Measurements from ENCODE around the gene XCL2.

XCL2 gene

DNA sequence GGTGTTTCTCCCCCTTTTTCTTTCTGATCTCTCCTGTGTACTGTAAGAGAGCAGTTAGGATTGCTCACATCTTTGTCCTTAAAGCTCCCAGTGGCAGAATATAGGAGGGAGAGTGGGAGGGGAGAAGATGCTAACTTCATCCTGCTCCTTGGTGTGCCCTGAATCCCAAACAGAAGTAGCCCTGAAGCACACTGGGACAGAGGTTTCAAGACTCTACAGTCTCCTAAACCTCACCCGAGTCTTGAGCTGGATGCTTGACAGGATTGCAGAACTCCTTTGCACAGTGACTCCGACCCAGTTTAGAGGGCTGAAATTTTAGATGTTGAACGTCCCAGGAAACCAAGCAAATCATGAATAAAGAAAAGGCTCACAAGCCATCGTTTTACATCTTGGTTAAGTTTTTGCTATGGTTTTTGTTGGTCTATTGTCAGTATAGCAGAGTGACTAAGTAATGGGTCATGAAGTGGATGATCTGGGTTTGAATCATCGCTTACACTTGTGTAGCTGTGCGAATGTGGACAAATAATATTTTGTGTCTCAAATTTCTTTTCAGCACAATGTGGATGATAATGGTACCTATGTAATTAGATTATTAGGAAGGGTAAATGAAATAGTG lies 37.5 kb downstream of the XCL2 start:
- Histone ChIP-seq H3K36me3 (ENCODE audit: control insufficient read depth, insufficient read depth, low read length) (no peaks in the 10 kb centered on the region), H3K4me1 (ENCODE audit: control insufficient read depth, insufficient read depth, low read length) (peaks cover 5% of the 10 kb centered on the region)

DNA sequence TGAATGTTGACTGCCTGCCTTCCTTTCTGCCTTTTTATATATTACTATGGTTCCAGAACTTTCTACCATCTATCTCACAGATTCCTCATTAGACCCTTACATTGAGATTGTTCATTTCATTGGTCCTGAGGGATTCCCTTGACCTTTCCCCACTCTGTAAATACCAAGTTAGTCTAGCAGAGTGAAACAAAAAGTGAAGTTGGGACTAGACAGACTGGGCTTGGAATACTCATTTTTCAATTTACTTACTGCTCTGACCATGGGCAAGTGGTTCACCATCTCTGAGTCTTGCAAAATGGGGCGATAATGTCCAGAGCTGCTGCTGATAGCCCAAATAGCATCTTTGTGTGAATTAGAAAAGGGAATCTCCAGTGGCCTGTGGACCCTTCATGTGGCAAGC lies 38.8 kb downstream of the XCL2 start:
- Histone ChIP-seq H3K36me3 (ENCODE audit: control insufficient read depth, insufficient read depth, low read length) (no peaks in the 10 kb centered on the region), H3K4me3 (ENCODE audit: low read length) (no peak overlapping the region), H3K27me3 (ENCODE audit: control insufficient read depth, insufficient read depth, low read length) (no peaks in the 10 kb centered on the region), H3K27ac (ENCODE audit: low read depth, low read length) (no peak overlapping the region), H3K4me1 (ENCODE audit: control insufficient read depth, insufficient read depth, low read length) (peaks cover 5% of the 10 kb centered on the region), H3K9ac (ENCODE audit: low read length) (no peak overlapping the region)

More for the DNA sequence above, 37.5 kb downstream of the XCL2 start:
- Histone ChIP-seq H3K27ac (ENCODE audit: low read depth, low read length) (no peak overlapping the region), H3K9ac (ENCODE audit: low read length) (no peak overlapping the region), H3K4me3 (ENCODE audit: low read length) (no peak overlapping the region), H3K27me3 (ENCODE audit: control insufficient read depth, insufficient read depth, low read length) (no peaks in the 10 kb centered on the region)

DNA sequence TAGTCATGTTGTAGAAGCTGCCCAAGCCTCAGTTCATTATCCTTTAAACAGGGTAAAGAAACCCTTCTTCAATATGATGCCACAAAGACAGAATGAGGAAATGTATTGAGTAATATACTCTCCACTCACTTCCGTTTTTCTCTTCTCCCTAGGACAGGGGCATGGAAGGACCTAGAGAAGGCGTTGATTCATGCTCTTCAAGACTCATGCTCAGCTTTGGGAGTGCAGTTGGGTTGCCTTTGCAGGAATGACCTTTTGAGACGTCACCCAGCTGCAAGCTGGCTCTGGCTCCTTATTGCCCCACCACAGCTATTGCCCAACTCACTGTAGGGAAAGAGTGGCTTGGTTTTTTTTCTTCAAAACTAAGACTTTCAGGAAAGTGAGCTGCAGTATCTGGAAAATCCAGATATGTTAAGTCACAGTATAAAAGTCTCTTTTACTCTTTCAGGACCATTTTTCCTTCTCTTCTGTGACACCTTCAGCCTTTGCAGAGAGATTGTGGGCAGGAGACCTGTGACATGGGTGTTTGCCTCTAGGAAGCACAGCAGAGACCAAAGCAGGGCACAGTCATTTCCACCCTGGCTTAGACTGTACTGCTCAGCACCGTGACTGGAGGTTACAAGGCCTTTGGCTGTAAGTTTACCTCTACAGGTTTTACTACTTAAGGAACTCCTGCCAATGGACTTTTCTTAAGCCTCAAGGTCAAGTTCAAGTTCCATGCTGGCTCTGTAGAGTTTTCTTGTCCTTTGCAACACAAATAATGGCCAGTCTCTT lies 39.5 kb downstream of the XCL2 start:
- Histone ChIP-seq H3K27ac (ENCODE audit: low read depth, low read length) (no peak overlapping the region), H3K4me3 (ENCODE audit: low read length) (no peak overlapping the region), H3K9ac (ENCODE audit: low read length) (no peak overlapping the region), H3K4me1 (ENCODE audit: control insufficient read depth, insufficient read depth, low read length) (peaks cover 10% of the 10 kb centered on the region), H3K27me3 (ENCODE audit: control insufficient read depth, insufficient read depth, low read length) (no peaks in the 10 kb centered on the region), H3K36me3 (ENCODE audit: control insufficient read depth, insufficient read depth, low read length) (no peaks in the 10 kb centered on the region)

DNA sequence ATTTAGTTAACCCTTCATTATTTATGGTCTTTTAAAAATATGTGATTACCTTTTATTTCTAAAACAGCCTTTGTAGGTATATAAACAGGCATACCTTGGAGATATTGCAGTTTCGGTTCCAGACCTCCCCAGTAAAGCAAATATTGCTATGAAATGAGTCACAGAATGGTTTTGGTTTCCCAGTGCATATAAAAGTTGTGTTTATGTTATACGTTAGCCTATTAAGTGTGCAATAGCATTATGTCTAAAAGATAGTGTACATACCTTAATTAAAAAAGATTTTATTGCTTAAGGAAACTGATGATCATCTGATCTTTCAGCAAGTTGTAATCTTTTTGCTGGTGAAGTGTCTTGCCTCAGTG lies 44.1 kb downstream of the XCL2 start:
- H3K27me3 ChIP-seq (ENCODE audit: control insufficient read depth, insufficient read depth, low read length): no peaks in the 10 kb centered on the region
- no peak overlapping the region for H3K27ac ChIP-seq (ENCODE audit: low read depth, low read length)
- no peak overlapping the region for H3K9ac ChIP-seq (ENCODE audit: low read length)
- H3K36me3 ChIP-seq (ENCODE audit: control insufficient read depth, insufficient read depth, low read length): no peaks in the 10 kb centered on the region
- no peak overlapping the region for H3K4me3 ChIP-seq (ENCODE audit: low read length)
- H3K4me1 ChIP-seq (ENCODE audit: control insufficient read depth, insufficient read depth, low read length): peaks cover 23% of the 10 kb centered on the region

DNA sequence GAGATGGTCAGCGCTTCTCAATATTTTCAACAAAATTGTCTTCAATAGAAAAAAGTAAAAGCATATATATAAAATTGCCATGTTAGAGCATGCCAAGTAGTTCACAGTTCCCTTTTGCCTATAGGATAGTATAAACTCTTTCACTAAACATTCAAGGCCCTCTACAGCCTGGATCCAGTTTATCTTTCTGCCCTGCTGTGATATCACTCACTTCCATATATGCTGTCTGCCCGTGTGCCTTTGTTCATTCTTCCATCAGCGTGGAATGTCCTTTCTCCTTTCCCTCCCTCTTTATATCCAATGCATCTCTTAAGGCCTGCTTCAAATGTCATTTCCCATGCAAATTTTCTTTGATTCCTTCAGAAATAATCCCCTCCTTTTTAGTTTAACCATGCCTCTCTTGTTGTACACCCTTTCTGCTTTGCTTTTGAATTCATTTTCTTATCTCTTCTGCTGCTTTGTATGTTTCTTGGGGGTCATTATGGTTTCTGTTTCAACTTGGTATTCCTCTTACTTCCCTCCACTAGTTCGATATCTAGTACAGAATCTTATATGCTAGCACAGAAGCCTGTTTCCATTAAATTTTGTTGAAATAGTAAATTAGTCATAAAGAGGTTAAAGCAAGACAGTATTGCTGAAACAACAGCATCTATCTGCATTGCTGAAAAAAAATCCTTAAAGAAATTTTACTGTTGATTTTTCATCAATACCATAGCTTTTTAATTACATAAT lies 44.7 kb downstream of the XCL2 start:
- Histone ChIP-seq H3K27me3 (ENCODE audit: control insufficient read depth, insufficient read depth, low read length) (no peaks in the 10 kb centered on the region), H3K27ac (ENCODE audit: low read depth, low read length) (peak overlapping the region; percentile 41)

DNA sequence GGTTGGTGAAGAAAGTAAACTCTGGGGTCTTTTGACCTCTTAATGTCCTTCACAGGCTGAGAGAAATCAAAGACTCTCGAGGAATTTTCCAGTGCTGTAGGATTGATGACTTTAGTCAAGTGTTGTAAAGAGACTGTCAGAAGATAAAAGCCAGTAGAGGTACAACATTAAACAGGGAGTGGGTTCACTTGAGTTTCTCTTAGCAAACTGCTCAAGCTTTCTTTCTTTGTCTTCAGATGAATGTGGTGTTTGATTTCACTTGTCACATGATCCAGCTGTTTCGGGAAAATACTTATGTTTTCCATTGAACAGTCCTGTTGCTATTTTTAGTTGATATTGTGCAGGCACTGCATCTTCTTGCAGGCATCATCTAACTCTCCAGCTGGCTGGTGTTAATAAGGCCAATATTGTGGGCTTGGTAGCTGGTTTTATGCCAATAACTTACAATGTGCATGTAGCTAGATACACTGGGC lies 45.6 kb downstream of the XCL2 start:
- peak overlapping the region; percentile 47 for H3K27ac ChIP-seq (ENCODE audit: low read depth, low read length)
- H3K4me1 ChIP-seq (ENCODE audit: control insufficient read depth, insufficient read depth, low read length): peaks cover 26% of the 10 kb centered on the region

More for the DNA sequence above, 44.7 kb downstream of the XCL2 start:
- no peak overlapping the region for H3K9ac ChIP-seq (ENCODE audit: low read length)
- no peaks in the 10 kb centered on the region for H3K36me3 ChIP-seq (ENCODE audit: control insufficient read depth, insufficient read depth, low read length)
- peaks cover 26% of the 10 kb centered on the region for H3K4me1 ChIP-seq (ENCODE audit: control insufficient read depth, insufficient read depth, low read length)
- H3K4me3 ChIP-seq (ENCODE audit: low read length): no peak overlapping the region

DNA sequence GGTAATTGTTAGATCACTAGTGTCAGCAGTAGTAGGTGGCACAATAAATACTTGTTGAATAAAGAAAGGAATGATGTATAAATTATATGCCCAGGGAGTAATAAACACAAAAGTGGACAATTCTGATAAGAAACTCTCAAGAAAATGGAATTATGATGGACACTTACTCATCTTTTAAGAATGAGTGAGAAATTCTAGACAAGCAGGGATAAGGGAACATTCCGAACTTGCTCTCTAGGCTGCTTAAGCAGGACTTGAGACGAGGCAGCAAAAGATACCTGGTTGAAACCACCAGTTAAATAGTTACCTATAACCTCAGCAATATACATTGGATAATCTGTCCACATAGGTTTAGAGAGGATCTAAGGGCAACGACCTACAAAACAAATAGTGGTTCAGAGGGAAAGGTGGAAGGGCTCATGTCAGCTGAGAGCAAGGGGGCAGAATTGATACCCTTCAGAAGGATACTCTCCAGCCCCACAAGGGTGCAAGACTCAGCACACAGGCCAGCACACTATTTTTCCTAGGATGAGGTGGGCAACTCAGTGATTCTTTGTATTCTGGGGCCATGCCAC lies 46.3 kb downstream of the XCL2 start:
- H3K27me3 ChIP-seq (ENCODE audit: control insufficient read depth, insufficient read depth, low read length): no peaks in the 10 kb centered on the region

More for the DNA sequence above, 45.6 kb downstream of the XCL2 start:
- no peak overlapping the region for H3K4me3 ChIP-seq (ENCODE audit: low read length)
- no peak overlapping the region for H3K9ac ChIP-seq (ENCODE audit: low read length)
- no peaks in the 10 kb centered on the region for H3K36me3 ChIP-seq (ENCODE audit: control insufficient read depth, insufficient read depth, low read length)
- H3K27me3 ChIP-seq (ENCODE audit: control insufficient read depth, insufficient read depth, low read length): no peaks in the 10 kb centered on the region

DNA sequence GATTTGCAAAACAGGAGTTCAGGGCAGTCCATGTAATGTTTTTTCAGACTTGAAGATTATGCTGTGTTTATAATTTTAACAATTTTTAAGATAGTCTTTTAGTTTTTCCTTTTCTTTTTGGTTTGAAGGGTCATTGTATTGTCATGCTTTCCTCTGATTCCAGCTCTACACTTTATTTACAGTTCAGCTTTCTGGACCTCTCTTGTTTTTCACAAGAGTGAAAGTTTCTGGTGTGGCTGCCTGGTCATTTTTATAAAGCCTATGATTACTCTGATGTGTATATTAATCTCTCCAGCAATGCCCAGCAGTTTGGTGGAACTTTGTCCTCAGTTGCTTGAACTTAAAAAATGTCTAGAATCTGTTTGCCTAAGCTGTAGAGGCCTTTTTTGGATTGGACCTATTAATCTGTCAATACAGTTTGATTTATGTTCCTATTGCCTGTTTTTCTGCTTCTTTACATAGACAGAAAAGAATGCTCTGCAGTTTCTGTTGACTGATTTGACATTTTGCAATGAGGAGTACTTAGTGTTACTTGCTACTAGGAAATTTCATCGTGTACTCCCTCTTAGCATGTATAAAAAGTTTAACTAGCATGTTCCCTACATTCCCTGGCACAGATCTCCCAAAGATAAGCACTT lies 52.2 kb downstream of the XCL2 start:
- peaks cover 16% of the 10 kb centered on the region for H3K4me1 ChIP-seq (ENCODE audit: control insufficient read depth, insufficient read depth, low read length)
- no peaks in the 10 kb centered on the region for H3K27me3 ChIP-seq (ENCODE audit: control insufficient read depth, insufficient read depth, low read length)
- peak overlapping the region; percentile 57 for H3K27ac ChIP-seq (ENCODE audit: low read depth, low read length)
- no peaks in the 10 kb centered on the region for H3K36me3 ChIP-seq (ENCODE audit: control insufficient read depth, insufficient read depth, low read length)
- no peak overlapping the region for H3K9ac ChIP-seq (ENCODE audit: low read length)
- no peak overlapping the region for H3K4me3 ChIP-seq (ENCODE audit: low read length)

More for the DNA sequence above, 46.3 kb downstream of the XCL2 start:
- Histone ChIP-seq H3K27ac (ENCODE audit: low read depth, low read length) (peak overlapping the region; percentile 47), H3K9ac (ENCODE audit: low read length) (no peak overlapping the region), H3K4me3 (ENCODE audit: low read length) (no peak overlapping the region), H3K36me3 (ENCODE audit: control insufficient read depth, insufficient read depth, low read length) (no peaks in the 10 kb centered on the region), H3K4me1 (ENCODE audit: control insufficient read depth, insufficient read depth, low read length) (peaks cover 26% of the 10 kb centered on the region)
